NCI-H2107 treated with DMSO at 0.1 percent for 48 hours (cell line): Measurements from ENCODE around the gene PRDM11.

Experiments used
- DNase-seq: peaks from one replicate; lab custom pipeline; 2025; ENCODE audit not compliant: unreplicated experiment; lab: John Stamatoyannopoulos, UW

PRDM11 gene

GRCh38 chr11:45157247-45158209 lies 11.1 kb downstream of the PRDM11 start:
- no peak for DNase-seq

- DNase-seq = no peak
Observed at GRCh38 chr11:45158210-45158731, 11.8 kb downstream of the PRDM11 start.

GRCh38 chr11:45158891-45159605 lies 12.6 kb downstream of the PRDM11 start:
- DNase-seq = no peak

GRCh38 chr11:45159781-45160365 lies 13.4 kb downstream of the PRDM11 start:
- DNase-seq = no peak

DNA sequence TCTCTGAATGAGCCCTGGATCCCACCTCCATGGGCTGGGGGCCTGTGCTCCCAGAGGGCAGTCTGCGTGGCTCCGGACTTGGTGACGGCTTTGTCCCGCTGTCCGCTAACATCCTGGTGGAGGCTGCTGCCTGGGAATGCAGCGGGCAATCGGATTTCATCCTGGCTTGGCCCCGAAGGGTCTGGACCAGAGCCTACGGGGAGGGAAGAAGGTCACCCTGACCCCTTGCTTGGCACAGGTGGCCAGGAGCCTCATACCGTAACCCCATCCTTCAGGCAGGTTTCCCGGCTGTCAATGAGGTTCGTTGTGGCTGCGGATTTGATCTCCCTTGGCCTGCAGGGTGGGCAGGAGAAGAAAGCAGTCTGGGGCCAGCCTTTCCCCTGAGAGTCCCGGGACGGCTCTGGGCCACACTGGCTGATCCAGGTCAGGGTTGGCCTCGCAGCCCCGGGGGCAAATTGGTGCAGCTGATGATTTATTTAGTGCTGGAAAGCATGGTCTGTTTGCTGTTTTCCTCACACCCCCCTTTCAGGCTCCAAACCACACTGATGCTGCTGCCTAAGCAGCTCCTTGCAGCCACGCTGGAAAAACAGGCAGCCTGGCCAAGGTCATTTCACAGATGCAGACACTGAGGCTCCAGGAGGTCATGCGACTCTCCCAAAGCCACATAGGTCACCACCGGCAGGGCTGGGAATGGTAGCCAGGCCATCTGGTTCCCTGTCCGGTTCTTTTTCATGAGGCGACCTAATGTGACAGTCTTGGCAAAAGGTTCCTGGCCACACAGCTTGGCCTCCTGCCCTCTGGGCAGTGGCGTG lies 15.0 kb downstream of the PRDM11 start:
- DNase-seq = no peak

GRCh38 chr11:45162064-45162375 lies 15.6 kb downstream of the PRDM11 start:
- DNase-seq = no peak

GRCh38 chr11:45162916-45163879 lies 16.8 kb downstream of the PRDM11 start:
- no peak for DNase-seq

GRCh38 chr11:45163956-45164575 lies 17.6 kb downstream of the PRDM11 start:
- DNase-seq = no peak

GRCh38 chr11:45165386-45165785 lies 18.9 kb downstream of the PRDM11 start:
- DNase-seq = no peak

DNA sequence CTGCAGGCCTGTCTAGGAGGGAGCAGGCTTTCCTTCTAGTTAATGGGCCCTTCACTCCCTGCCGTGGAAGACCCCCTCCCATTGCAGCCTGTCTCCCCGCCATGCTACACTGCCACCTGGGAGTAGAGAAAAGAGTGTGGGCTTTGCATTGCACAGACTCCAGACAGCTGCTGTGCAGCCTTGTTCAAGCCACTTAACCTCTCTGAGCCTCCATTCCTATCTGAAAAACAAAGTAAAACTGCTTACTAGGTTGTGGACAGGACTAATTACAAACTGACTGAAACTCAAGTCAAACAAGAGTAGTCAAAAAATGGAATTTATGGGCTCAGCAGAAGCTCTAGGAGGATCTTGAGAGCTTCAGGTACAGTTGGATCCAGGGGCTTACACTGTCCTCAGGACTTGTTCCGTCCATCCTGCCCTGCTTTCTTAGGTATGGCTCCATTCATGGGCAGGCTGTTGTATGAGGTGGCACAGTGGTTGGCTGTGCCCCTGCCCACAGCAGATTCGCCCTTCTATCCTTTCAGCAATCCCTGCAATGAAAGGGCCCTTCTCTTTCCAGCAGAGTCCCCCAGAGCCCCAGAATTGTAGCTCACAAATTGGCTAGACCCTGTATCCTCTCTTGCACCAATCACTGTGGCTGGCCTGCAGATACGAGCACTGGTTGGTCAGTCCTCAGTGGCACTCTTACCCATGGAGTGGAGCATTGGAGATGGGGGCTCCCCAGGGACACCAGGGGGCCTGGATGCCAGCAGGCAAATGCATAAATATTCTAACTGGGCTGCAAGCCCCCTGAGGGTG lies 19.6 kb downstream of the PRDM11 start:
- DNase-seq = no peak

DNA sequence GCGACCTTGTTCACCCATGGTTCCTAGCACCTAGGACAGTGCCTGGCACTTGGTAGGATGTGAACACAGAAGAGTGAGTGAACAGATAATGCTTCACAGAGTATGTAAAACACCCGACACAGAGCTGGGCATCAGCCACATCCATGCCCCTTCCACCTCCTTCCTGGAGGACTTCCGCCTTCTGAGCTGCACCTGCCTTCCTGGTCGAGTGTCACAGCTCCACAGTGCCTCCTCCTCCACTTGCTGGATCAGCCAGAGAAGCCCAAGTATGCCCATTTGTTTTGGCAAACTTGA lies 20.1 kb downstream of the PRDM11 start:
- no peak for DNase-seq

- DNase-seq = no peak
Observed at GRCh38 chr11:45167283-45167682, 20.8 kb downstream of the PRDM11 start.

DNA sequence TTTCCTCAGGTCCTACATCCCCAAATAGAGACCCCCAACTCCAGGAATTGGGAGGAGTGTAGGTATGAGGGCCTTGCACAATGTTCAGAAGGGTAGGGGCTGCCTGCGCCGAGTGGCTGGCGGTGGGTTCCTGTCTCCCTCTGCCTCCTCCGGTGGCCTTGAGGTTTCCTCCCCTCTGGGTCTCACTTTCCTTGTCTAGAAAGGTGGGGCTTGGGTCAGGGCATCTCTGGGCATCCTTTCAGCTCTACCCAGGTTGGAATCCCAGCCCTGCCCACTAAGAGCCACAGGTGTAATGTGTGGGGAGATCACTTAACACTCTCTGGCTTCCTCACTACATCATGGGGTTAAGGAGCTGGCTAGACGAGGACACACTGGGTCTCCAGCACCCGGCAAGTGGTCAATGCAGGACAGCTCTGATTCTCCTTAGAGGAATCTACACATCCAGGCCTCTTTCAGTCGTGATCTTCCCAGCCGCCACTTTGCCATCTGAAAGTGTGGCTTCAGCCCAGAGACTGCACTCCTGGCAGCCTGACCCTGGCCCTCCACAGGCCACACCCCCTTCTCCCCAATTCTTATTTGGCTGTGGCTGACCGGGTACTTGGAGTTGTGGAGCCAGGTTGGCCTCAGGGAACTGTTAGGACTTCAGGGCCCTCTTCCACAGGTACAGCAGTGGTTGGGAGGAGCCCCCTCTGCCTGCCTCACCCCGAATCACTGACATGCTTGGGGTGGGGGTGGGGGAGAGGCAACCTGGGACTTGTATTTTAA lies 22.1 kb downstream of the PRDM11 start:
- DNase-seq = no peak

DNA sequence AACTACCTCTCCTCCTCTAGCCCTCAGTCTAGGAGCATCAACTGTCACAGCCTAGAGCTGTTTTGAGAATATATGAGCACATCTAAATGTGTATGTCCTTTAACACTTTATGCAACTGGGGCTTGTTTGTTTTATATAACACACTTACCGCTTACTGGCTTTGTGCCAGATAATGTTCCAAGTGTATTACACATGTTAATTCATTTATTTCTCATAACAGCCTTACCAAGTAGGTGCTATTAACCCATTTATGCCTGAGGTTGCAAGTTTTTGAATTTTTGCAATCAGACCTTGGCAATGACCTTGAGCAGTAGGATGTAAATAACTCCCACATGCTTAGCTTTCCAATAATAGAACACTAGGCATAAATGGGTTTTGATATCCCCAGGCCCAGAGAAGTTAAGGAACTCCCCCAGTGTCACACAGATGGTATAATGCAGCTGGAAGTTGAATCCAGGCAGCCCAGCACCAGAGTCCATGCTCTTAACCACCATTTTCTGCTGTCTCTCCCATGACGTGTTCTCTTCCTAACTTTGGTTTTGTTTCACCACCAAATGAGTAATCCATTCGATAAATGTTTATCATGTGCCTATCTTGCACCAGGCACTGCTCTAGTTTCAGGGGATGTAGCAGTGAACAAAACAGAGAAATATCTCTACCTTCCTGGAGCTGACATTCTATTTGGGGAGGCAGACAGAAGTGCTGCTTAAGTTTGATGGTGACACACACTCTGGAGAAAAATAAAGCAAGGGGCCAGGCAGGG lies 23.1 kb downstream of the PRDM11 start:
- DNase-seq = no peak

DNA sequence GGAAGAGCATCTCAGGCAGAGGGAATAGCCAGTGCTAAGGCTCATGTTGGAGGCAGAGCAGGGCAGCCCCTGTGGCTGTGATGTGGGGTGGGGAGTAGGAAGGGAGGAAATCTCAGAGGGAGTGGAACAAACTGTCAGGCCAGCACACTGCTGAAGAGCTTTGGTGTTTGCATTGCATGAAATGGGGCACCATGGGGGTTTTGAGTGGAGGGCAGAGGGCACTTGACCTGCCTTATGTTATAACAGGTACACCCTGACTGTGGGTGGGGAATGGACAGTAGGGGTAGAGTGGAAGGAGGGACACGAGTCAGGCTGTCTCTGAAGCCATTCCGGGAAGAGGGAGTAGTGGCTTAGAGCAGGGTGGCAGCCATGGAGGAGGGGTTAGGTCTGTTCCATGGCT lies 24.0 kb downstream of the PRDM11 start:
- no peak for DNase-seq

DNA sequence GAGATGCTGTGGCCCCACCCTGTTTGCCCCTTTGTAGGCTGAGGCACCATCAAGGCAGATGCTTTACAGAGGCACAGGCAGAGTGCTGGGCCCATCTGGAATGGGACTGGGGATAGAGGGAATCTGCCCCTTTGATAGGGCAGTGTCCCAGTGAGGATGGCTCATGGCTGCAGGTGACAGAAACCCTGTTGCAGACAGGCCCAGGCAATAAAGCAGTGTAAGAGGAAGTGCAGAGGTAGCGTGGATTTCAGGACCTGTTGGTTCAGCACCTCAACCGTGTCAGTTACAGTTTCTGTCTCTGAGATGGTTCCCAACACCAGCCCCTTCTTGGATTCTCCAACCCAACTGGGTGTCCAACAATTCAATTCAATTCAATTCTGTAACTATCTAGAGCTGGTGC lies 25.1 kb downstream of the PRDM11 start:
- DNase-seq = no peak

GRCh38 chr11:45173064-45173463 lies 26.6 kb downstream of the PRDM11 start:
- no peak for DNase-seq
